GM19468 (cell line): ENCODE data around the gene CNTNAP5.

ENCODE experiments used
- ATAC-seq: cut with Tn5 transposase; IDR thresholded peaks from one replicate; pipeline ENCODE4 v1.9.1; 2021; ENCODE audit warnings: mild to moderate bottlenecking, moderate library complexity, moderate number of reproducible peaks; ENCODE audit not compliant: unreplicated experiment; ENCODE audit errors: extremely low read depth

Gene CNTNAP5

DNA sequence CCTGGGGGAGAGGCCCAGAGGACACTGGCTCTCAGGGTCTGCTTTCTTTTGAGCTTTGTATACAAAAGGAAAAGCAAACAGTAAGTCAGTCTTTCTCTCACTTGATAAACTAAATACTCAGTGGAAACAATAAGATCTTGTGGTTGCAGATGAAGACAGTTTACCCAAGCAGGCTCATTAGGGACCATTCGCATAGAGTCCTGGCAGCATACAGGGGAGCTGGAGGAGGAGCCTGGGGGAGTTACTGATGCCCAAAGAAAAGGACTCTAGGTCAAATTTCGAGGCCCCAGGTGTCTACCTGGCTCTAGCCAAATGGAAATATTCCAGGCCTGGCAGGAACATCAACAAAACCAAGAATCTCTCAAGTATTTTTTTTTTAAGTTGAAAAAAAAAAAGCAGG, 225.3 kb downstream of the CNTNAP5 start:
- no peak for ATAC-seq

- no peak for ATAC-seq
Measured at GRCh38 chr2:124254621-124255020, 229.5 kb downstream of the CNTNAP5 start.

DNA sequence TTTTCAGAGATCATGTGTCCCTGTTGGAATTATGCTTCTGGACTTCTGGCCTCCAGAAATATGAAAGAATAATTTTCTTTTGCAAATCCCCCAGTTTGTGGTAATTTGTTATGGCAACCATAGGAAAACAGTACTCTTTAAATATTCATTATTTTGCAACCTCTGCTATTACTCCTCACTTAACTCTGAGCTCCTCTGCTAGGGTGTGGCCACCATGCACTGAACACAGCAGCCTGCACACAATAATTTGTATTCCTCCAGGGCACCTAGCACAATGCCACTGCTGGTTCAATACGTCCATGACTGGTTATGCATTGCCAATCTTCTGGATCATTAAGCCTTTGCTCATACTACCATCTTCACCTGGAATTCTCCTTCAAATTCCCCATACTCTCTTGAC, 232.0 kb downstream of the CNTNAP5 start:
- no peak for ATAC-seq

DNA sequence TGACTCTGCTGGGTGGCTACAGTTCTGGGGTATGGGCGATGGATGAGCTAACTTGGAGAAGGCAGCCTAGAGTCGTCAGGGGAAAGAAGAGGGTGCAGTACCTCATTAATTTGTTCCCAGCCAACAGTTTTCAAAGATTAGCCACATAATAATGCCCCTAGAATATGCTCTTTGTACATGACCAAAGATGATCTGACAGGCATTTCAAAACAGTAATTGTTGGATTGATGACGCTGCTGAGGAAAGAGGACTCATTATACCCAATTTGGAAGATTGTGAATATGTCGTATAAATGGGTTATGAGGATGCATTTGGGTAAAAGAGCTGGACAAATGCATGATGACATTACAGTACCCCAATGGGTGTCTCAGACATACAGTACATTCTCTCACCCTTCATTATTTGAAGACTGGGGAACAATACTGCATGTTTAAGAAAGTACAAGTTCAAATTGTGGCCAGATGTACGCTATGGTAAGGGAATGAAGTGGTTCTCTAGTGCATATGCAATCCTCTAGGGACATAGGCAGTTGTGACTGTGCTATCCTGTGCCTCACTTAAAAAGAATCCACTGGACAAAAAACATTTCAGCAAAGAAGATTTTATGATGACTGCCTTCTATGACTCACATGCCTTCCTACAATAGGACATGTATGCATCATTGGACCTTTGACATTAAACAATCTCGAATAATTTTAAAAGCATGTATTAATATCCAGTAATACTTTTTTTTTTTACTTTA, 233.2 kb downstream of the CNTNAP5 start:
- ATAC-seq: no peak

DNA sequence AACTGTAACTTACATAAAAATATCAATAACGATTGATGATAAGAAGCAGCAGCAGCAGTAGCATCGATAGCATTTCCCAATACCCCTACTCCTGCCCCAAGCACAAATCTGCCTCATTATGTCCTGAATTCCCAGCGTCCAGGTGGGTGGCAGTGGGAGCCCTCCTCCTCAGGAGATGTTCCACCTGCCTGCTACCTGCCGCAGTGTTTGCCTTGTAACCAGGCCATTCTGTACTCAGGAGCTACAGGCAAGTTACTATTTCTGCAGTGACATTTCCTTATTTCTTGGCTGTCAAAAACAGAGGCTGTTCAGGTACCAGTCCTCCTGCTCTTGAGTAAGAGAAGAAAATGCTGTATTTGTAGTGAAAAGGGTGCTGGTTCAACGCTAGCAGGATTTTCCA, 236.4 kb downstream of the CNTNAP5 start:
- no peak for ATAC-seq

GRCh38 chr2:124264551-124265091, 239.5 kb downstream of the CNTNAP5 start:
- no peak for ATAC-seq

DNA sequence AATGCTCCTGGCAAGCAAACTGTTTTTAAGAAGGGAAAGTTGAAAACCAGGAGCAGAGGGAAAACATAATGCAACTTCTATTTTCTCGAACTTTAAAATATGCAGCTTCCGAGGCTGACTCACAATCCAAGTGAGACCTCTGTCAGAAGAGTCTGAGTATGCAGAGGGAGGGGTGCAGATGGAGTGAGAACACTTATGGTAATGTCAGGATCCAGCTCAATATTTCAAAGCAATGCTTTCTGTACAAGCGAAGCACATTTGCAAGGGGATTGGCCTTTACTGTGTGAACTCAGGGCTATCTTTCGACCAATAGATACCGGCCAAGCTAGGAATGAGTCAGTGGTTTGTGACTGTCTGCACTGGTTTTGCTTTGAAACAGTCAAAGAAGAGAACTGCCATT, 242.7 kb downstream of the CNTNAP5 start:
- ATAC-seq: no peak

- no peak for ATAC-seq
Measured at GRCh38 chr2:124269348-124269747, 244.3 kb downstream of the CNTNAP5 start.

DNA sequence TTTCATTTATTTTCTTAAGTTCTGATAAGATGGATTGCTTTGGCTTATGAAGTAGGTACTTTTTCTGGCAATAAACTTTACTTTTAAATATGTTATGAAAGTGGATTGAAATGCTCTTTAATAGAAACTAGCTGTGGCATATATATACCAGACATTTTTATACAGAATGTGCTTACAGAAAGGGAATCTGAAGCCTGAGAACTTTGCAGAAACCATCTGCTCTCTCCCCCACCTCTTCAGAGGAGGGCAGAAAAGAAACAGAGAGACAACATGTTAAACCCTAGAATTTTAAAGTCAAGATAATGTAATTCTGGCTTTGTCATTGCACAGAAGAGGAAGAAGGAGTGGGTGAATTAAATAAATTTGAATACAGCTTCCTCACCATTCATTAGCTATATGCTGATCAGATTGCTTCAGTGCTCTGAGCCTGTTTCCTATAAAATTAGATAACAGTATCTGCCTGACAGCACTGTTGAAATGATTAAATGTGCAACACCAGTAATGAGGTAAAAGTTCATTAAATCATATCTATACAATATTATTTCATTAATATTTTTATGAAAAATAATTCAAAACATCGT, 247.3 kb downstream of the CNTNAP5 start:
- ATAC-seq: no peak

DNA sequence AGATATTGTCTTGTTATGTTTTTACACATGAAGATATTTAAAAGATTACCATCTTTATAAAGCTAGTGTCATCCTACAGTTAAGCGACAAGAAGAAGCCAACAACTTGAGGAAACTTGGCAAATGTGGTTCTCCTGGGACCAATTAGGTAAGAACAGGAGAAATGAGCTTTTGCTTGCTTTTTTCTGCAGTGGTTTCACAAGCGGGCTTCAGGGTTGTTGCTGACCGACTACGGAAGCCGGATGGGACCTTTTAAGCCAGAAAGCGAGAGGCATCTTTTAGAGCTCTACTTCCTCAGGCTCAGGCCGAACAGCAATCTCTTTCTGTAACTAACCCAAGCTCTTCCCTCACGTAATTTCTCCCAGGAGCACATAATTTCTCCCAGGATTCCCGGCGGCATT, 256.5 kb downstream of the CNTNAP5 start:
- no peak for ATAC-seq

DNA sequence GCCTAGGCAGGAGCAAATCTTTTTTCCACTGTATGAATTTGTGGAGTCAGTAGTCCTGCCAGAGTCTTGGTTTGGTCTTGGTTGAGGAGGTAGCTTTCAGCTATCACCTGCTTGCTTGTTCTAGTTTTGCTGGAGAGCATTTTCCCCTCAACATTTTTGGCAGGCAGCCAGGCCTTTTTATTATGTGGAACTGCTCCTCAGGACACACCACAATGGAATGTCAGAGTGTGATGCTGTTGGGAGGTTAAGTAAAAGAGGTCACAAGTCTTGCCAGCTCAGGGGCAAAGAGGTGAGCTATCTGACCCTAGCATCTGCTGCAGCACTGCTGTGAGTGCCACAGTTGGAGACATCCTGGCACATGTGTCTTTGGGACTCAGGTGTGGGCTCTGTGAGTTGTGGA, 258.0 kb downstream of the CNTNAP5 start:
- no peak for ATAC-seq

DNA sequence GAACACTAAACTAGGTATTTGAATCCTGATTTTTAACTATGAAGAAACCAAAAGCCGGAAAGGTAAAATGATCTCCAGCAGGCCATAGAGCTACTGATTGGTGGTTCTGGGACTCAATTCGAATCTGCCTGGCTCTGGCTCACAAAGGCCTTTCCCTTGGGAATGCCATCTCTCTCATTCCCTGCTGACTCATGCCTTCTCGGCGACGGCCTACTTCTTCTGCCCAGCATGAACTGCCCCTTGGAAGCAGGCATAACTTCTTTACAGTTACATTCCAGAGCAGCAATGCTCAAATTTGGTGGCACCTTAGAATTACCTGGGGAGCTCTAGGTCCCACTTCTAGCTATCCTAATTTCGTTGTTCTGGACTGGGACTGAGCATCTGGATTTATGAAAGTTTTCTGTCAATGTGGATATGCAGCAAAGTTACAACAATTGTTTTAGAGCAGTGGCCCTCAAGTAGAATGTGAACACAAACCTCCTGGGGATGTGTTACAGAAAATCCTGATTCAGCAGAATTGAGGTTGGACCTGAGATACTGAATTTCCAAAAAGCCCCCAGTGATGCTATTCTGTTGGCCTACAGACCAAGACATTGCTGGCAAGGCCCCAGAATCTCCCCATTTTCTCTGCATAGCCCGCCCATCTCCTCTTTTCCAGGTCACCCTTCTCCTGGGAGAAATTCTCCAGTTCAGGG, 261.1 kb downstream of the CNTNAP5 start:
- ATAC-seq: no peak

- ATAC-seq: no peak
Measured at GRCh38 chr2:124289060-124289459, 264.0 kb downstream of the CNTNAP5 start.

DNA sequence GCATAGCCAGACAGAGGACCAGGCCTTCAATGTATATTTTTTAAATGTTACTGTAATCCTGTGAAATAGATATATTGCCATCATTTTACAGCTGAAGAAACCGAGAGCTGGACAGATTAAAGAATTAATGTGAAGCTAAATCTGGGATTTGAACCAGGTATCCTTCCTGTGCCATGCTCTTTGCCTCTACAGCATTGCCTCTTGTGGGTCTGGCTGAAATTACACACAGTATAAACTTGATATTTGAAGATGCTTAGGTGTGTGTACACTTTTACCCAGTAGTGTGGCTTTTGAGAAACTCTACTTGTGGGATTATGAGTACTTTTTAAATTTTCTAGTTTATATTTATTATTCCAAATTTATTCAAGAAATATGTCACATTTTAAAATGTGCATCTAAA, 264.5 kb downstream of the CNTNAP5 start:
- no peak for ATAC-seq

DNA sequence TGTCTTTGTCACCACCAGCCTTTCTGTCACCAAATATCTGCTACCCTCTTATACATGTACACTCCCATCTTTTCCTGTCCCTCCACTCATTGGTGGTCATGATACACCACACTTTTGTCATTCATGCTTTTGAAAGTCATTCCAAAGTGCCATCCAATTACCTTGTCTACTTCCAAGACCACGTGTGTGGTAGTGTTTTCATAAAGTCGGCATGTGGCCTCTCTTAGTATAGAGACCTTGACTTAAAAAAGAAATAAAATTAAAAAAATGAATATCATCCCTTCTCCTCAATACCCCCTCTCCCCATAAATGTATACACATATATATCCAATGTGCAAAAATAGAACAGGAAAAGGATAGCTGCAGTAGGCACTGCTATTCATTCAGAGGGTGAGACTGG, 271.4 kb downstream of the CNTNAP5 start:
- no peak for ATAC-seq

GRCh38 chr2:124301915-124302314, 276.8 kb downstream of the CNTNAP5 start:
- ATAC-seq: no peak

GRCh38 chr2:124308319-124309062, 283.4 kb downstream of the CNTNAP5 start:
- no peak for ATAC-seq

DNA sequence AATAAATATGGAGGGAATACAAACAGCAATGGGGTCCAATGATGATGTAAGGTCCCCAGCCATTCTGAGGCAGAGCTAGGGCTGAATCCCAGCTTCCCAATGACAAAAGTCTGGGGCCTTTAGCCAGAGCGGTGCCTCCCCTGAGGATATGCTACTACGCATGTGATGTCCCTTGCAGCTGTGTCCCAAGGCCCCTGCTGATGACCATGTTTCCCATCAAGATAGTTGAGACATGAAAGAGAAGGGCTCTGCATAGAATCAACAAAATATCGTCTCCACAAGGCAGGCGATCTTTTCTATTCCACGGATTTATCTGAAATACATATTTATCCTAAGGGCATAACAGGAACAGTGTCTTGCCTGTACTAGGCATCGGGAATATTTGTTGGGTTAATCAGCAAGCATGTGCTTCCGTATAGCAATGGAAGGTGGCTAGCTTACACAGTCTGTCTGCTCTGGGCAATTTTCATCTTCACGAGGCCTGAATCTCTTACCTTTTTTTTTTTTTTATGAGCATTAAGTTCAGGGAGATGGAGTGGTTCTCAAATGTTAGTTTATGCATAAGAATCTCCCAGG, 284.6 kb downstream of the CNTNAP5 start:
- no peak for ATAC-seq

DNA sequence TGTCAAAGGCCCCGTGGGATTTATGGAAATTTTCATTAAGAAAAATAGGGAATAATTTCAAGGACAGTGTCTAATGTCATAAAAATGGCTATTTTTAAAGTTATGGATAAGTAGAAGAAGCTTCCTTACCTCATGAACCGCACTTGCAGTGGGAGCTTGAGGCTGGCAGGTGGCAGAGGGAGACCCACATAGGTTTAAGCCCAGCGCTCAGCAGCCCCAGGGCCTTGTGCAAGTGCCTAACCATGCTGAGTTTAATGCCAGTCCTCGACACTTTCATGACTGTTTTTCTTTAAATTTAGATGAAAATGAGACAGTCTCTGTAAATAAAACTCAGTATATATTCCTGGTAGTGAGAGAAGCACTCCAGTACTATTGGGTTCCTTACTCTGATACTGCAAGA, 285.6 kb downstream of the CNTNAP5 start:
- no peak for ATAC-seq

- no peak for ATAC-seq
Measured at GRCh38 chr2:124314084-124314483, 289.0 kb downstream of the CNTNAP5 start.
